IMR-90 (cell line): ENCODE results near the gene ADAMTS17. TPM values are rescaled to one million over a fixed set of nuclear protein-coding genes. Genes with fewer than 3 reads are reported as not detected.

Source experiments
- microRNA-seq, 2 experiments: library from miRNA; stranded (forward) in 1 of 2; unstranded in 1 of 2; fragments of 10-50 nt in 1 of 2; fragments of <30 nt in 1 of 2; gene quantifications in 1 of 2; microRNA quantifications in 1 of 2; one replicate each; pipeline versions ENCODE3 to v1.1.0; 2013 to 2020; ENCODE audit not compliant: insufficient read depth in 1 of 2, insufficient read length in 1 of 2, unreplicated experiment in 1 of 2
- polyA plus RNA-seq, 3 experiments: library from polyadenylated mRNA; depleted of rRNA; stranded (reverse); fragments of >200 nt; gene quantifications; 2 replicates each; pipeline ENCODE4 v1.2.3, GENCODE V29; 2012; ENCODE audit warnings: low replicate concordance in 1 of 3
- small RNA-seq, 5 experiments: library from RNA; depleted of rRNA; stranded (forward); fragments of <200 nt; gene quantifications; one replicate each; pipeline ENCODE3, GENCODE V24; 2012
- total RNA-seq: library from RNA; depleted of rRNA; stranded (reverse); fragments of >200 nt; gene quantifications from 2 replicates; pipeline ENCODE4 v1.2.3, GENCODE V29; 2012; rRNA removed

ADAMTS17 gene
- total and polyA plus RNA-seq, 2 of the 4 experiments (the other 2 are of a cell fraction), result 0.03 TPM; not detected in 1

Small RNAs within 50 kb of the gene (microRNA-seq; reads per million reads assigned to microRNA genes)
- gene RNA5SP402 (ENCODE audit: insufficient read depth, insufficient read length), result not detected

Small RNAs within 50 kb of the gene (small RNA-seq; reads per million reads assigned to genes)
- 0 reads per million in 5 experiments for gene RNA5SP402

Other genes with a start within 250 kb of the ADAMTS17 start
- not detected in 2 replicates for gene CERS3, start 187.0 kb upstream of the ADAMTS17 start, total RNA-seq
- not detected in 2 replicates for gene CERS3, start 187.0 kb upstream of the ADAMTS17 start, polyA plus RNA-seq (2012; rRNA removed)